GM12878 (cell line): ENCODE results near the gene CRYL1. TPM values are rescaled to one million over a fixed set of nuclear protein-coding genes. Genes with fewer than 3 reads are reported as not detected.

Source experiments
- ATF7 ChIP-seq: fragments of 450-650 bp; IDR thresholded peaks from 2 replicates; pipeline ENCODE4 v1.6.1; 2016; ENCODE audit warnings: low read depth, mild to moderate bottlenecking
- EED ChIP-seq: sonication (generic); IDR thresholded peaks from 2 replicates; pipeline ENCODE4 v1.6.1; 2016; ENCODE audit warnings: antibody characterized with exemption, low read depth
- ESRRA ChIP-seq: IDR thresholded peaks from 2 replicates; pipeline ENCODE4 v1.6.1; 2012; ENCODE audit warnings: mild to moderate bottlenecking, low read length, improper control_type of control experiment
- EZH2 ChIP-seq: IDR thresholded peaks from 2 replicates; pipeline ENCODE4 v1.6.1; 2012; ENCODE audit warnings: low read depth, mild to moderate bottlenecking, control low read depth, inconsistent platforms, low read length, borderline replicate concordance; ENCODE audit not compliant: control insufficient read depth
- IRF4 ChIP-seq: IDR thresholded peaks from 2 replicates; pipeline ENCODE4 v1.6.1; 2011; ENCODE audit warnings: low read depth, low read length
- LARP7 ChIP-seq: fragments of 450-650 bp; IDR thresholded peaks from 2 replicates; pipeline ENCODE4 v1.6.1; 2017; ENCODE audit warnings: mild to moderate bottlenecking
- MTA2 ChIP-seq: fragments of 450-650 bp; IDR thresholded peaks from 2 replicates; pipeline ENCODE4 v1.6.1; 2016; ENCODE audit warnings: low read depth, mild to moderate bottlenecking, moderate library complexity
- MTA3 ChIP-seq: IDR thresholded peaks from 2 replicates; pipeline ENCODE4 v1.6.1; 2012; ENCODE audit warnings: low read length, inconsistent platforms, borderline replicate concordance
- MXI1 ChIP-seq: fragments of 150-350 bp; IDR thresholded peaks from 2 replicates; pipeline ENCODE4 v1.6.1; 2011; ENCODE audit warnings: low read depth, mild to moderate bottlenecking, inconsistent platforms, low read length, improper control_type of control experiment
- NBN ChIP-seq: fragments of 450-650 bp; IDR thresholded peaks from 2 replicates; pipeline ENCODE4 v1.6.1; 2016
- NR2F1 ChIP-seq: fragments of 450-650 bp; conservative IDR thresholded peaks from 2 replicates; pipeline ENCODE4 v1.6.1; 2017; ENCODE audit warnings: mild to moderate bottlenecking
- POLR2AphosphoS5 ChIP-seq: IDR thresholded peaks from 2 replicates; pipeline ENCODE4 v1.6.1; 2011; ENCODE audit warnings: mild to moderate bottlenecking, low read length, inconsistent platforms
- RBBP5 ChIP-seq: fragments of 200-600 bp; sonication (generic); conservative IDR thresholded peaks from 2 replicates; pipeline ENCODE4 v1.6.1; 2016
- SMARCA5 ChIP-seq: fragments of 450-650 bp; IDR thresholded peaks from 2 replicates; pipeline ENCODE4 v1.6.1; 2017; ENCODE audit warnings: mild to moderate bottlenecking
- ZNF274 ChIP-seq: IDR thresholded peaks from one replicate; pipeline ENCODE4 v1.8.0; 2011; ENCODE audit not compliant: insufficient read length, insufficient read depth
- ZSCAN29 ChIP-seq: fragments of 450-650 bp; IDR thresholded peaks from 2 replicates; pipeline ENCODE4 v1.6.1; 2017; ENCODE audit warnings: mild to moderate bottlenecking, moderate library complexity
- polyA plus RNA-seq, 11 experiments: library from polyadenylated mRNA; depleted of rRNA in 4 of 11; unstranded in 6 of 11; stranded (reverse) in 5 of 11; fragments of >200 nt; fragmentation: Nextera tagmentation in 4 of 11; fragmentation: Illumina TruSeq in 1 of 11; extraction: Ambion mirVana in 4 of 11; extraction: Trizol in 1 of 11; gene quantifications; 1 replicate in 1 of 11; 2 replicates in 10 of 11; pipeline versions ENCODE4 v1.2.1 to v1.2.3, GENCODE V29; 2011 to 2016; ENCODE audit warnings: inconsistent platforms in 2 of 11, missing spikeins in 2 of 11, low read depth in 1 of 11
- total RNA-seq, 4 experiments: library from RNA; depleted of rRNA in 3 of 4; stranded (reverse); fragments of >200 nt in 3 of 4; fragmentation: Illumina TruSeq in 1 of 4; extraction: Trizol in 1 of 4; gene quantifications; 2 replicates each; pipeline versions ENCODE4 v1.2.1 to v1.2.3, GENCODE V29; 2013 to 2021
- TF ChIP-seq, protein P1 (sequence below): IDR thresholded peaks from 2 replicates; pipeline ENCODE4 v1.6.1; 2011; ENCODE audit warnings: borderline replicate concordance, low read depth, mild to moderate bottlenecking, moderate library complexity, mixed read lengths, low read length; ENCODE audit not compliant: insufficient read depth; ENCODE audit errors: extremely low read length
- TF ChIP-seq, protein P2 (sequence below): IDR thresholded peaks from 2 replicates; pipeline ENCODE4 v1.6.1; 2011; ENCODE audit warnings: mild to moderate bottlenecking, low read depth, low read length, moderate library complexity; ENCODE audit not compliant: insufficient replicate concordance

Gene CRYL1
- total and polyA plus RNA-seq, 10 of the 15 experiments (the other 5 are each of a cell fraction or from before 2014, with no cell fraction given): 5.5 to 36.7 (median 12.2) TPM

DNA sequence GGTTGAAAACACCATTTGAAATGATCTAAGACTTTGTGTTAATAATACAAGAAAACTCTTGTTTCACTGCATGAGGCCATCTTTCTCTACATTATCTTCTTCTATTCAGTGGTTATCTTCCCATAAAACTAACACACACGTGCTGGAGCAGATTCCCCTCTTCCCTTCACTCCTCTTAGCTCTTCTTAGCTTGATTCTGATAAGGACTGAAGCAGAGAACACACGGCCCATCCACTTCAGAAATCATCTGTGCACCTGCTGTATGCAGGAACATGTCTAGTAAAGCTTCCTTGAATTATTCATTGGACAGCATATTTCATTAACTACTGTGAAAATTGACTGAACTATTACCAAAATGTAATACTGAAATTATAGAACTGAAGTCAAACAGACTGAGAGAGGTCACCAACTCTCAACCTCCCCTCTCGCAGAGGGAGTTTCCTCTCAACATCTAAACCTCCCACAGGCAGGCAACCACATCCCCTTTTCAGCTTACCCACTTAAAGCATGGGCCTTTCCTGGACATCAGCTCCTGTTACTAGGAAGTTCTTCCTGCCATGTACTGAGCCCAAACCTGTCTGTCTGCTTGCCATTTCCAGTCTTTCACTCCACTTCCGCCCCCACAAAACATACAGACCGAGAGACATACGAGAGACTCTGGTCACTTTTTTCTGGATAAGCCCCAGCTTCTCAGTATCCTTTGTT is 113.9 kb downstream of the CRYL1 start (continued):
- TF ChIP-seq MTA3 (no peak; the same call in 1 of the 2 replicates), POLR2AphosphoS5 (no peak), EED (peak; percentile 92), MXI1 (no peak), NBN (no peak), ZNF274 (no peak), MTA2 (peak; percentile 68), SMARCA5 (0 out of 2 replicates have a peak, but pooled peaks have one; percentile 19), ESRRA (no peak), RBBP5 (no peak), IRF4 (peak; percentile 70), EZH2 (no peak), ATF7 (peak; percentile 33), LARP7 (no peak), NR2F1 (peak; percentile 89), ZSCAN29 (no peak)
- TF ChIP-seq, protein P1, sequence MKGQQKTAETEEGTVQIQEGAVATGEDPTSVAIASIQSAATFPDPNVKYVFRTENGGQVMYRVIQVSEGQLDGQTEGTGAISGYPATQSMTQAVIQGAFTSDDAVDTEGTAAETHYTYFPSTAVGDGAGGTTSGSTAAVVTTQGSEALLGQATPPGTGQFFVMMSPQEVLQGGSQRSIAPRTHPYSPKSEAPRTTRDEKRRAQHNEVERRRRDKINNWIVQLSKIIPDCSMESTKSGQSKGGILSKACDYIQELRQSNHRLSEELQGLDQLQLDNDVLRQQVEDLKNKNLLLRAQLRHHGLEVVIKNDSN: no peak
- TF ChIP-seq, protein P2, sequence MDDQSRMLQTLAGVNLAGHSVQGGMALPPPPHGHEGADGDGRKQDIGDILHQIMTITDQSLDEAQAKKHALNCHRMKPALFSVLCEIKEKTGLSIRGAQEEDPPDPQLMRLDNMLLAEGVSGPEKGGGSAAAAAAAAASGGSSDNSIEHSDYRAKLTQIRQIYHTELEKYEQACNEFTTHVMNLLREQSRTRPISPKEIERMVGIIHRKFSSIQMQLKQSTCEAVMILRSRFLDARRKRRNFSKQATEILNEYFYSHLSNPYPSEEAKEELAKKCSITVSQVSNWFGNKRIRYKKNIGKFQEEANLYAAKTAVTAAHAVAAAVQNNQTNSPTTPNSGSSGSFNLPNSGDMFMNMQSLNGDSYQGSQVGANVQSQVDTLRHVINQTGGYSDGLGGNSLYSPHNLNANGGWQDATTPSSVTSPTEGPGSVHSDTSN: no peak
